ENCODE data around the gene TXNL4A.

Gene TXNL4A

DNA sequence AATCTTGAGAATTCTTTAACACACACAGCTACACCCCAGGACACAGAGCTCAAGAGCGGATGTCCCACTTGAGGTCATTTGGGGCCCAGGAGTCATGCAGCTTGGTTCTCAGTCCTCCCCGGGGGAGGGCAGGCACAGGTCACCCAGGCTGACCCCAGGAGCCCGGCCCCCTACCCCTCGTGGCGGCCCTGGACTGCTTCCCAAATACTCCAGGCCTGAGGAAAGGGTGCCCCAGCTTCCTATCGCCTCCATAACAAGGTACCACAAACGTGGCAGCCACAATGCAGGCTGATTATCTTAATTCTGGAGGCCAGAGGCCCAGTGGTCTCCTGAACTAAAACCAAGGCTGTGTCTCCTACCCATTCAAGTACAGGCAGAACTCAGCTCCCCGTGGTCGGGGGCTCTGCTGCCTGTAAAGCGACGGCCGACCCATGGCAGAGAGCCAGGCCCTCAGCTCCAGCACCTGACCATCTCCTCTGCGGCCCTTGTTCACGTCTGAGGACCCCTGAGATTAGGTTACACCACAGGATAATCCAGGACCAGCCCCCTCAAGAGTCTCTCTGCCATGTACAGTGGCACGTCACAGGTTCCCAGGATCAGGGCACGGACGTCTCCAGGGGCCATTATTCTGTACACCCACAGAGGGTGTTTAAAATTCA lies 47.4 kb downstream of the TXNL4A start:
- no peak for DNase-seq
- in situ Hi-C loops (cut with MboI; ENCODE audit: low pct_unique_long_range_greater_than_20kb, low sequenced_read_pairs) = no loop called here

DNA sequence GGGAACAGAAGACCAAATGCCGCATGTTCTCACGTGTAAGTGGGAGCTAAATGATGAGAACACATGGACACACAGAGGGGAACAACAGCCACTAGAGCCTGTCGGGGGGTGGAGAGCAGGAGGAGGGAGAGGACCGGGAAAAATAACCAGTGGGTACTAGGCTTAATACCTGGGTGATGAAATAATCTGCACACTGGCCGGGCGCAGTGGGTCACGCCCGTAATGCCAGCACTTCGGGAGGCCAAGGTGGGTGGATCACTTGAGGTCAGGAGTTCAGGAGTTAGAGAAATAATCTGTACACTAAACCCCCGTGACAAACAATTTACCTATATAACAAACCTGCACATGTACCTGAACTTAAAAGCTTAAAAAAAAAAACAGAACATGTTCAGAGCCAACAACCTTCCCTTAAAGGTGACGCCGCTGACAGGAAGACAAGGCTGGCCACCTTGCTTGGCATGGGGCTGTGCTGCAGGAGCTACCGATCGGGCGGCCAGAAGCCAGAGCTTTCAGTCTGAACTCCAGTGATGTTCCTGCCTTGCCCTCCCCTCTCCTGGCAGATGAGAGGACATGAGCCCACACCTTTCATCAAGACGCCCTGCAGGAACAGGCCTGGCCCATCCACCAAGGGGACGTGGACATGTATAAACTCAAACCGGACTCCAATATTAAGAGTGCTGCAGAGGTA lies 48.1 kb downstream of the TXNL4A start:
- in situ Hi-C loops (cut with MboI; ENCODE audit: low pct_unique_long_range_greater_than_20kb, low sequenced_read_pairs) = no loop called here
- DNase-seq = no peak

DNA sequence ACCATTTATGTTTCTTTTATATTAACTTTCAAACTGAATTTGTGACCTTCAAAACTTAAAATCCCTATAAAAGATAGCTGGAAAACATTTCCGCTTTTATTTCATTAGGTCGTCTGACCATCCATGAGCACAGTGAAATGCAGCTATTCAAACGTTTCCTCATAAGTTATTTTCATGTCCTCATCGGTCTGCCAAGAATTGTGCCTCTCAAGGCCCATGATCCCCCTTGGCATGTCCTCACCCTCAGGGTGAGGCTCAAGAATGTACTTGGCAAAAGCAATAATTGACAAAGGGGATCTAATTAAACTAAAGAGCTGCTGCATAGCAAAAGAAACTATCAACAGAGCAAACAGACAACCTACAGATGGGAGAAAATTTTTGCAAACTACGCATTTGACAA lies 49.3 kb downstream of the TXNL4A start:
- no peak for DNase-seq
- in situ Hi-C loops (cut with MboI; ENCODE audit: low pct_unique_long_range_greater_than_20kb, low sequenced_read_pairs) = no loop called here

DNA sequence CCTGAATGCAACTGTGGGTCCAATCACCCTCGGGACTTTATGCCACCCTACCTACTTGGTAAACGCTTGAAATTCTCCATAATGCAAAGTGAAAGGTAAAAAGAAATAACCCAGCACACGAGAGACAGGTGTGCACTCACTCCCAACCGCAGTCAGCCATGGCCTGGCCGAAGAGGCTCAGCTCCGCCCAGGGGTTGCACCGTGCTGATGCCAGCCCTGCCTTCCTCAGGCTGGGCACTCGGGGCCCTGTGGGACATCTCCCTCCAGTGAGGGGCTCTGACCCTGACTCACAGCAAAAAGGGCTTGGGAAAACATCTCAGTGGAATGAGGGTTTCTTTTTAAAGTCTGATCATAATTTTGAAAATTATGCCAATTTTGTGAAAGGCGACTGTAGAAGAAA lies 50.2 kb downstream of the TXNL4A start:
- in situ Hi-C loops (cut with MboI; ENCODE audit: low pct_unique_long_range_greater_than_20kb, low sequenced_read_pairs) = no loop called here
- DNase-seq = no peak

DNA sequence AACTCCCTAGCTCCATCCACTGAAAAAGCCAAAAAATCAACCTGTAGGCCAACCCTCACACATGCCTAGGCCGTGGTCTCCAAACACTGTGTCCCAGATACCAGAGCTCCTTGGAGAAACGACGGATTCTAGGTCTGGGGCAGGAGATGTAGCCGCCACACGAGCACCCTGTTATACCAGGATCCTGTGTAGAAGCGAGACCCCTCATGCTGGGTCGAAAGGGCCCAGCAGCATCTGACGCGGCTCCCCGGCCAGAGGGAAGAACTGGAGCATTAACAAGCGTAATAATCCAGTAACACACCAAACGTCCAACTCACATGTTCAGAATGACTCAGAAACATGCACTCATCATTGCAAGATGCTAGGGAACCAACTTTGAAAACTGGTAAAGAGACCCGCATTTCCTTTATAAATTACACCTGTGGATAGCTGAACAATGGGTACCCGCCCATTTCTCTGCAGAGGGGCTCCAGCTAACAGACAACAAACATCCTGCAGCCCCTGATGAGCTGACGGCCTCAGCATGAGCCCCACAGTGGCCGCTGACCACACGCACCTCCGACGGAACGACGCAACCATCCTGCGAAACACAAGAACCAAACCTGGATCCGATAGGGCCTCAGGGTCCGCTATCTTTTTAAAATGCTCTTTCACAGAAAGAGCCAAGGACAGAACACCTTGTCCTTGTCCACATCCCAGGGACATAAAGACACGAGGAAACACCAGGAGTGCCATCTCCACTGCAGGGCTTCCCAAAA lies 51.1 kb downstream of the TXNL4A start:
- in situ Hi-C loops (cut with MboI; ENCODE audit: low pct_unique_long_range_greater_than_20kb, low sequenced_read_pairs) = no loop called here
- no peak for DNase-seq

DNA sequence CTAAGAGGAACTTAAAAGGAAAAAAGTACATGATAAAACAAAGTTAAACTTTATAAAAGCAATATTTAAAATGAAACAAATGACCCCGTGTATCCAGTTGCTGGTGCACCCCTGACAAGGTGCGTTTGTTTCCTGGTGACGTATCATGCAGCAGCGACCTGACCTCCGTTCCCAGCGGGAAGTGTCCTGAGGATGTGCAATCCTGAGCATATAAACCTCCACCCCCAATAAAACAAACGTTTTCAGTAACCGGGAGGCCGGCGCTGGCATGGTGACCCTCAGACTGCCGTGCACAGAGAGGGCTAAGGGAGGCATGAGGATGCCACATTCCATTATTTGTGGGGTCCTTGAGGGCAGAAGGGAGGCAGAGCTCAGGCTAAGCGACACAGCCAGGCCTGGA lies 51.7 kb downstream of the TXNL4A start:
- in situ Hi-C loops (cut with MboI; ENCODE audit: low pct_unique_long_range_greater_than_20kb, low sequenced_read_pairs) = no loop called here
- no peak for DNase-seq

DNA sequence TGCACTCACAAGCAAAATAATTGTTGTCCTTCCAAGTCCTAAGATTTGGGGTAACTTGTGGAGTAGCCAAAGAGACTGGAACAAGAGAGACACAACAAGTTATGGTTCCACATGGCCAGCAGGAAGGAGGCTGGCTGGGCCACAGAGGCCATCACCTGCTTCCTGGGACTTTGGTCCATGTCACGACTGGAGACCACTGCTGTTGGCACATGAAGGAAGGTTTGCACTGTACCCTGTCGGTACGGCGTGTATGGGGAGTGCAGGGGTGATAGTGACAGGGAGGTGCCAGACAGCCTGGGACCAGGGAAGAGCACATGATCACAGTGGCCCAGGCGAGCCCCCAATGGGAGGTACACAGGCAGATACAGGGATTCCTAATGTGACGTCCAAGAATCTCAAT lies 52.4 kb downstream of the TXNL4A start:
- DNase-seq = no peak
- in situ Hi-C loops (cut with MboI; ENCODE audit: low pct_unique_long_range_greater_than_20kb, low sequenced_read_pairs) = no loop called here

DNA sequence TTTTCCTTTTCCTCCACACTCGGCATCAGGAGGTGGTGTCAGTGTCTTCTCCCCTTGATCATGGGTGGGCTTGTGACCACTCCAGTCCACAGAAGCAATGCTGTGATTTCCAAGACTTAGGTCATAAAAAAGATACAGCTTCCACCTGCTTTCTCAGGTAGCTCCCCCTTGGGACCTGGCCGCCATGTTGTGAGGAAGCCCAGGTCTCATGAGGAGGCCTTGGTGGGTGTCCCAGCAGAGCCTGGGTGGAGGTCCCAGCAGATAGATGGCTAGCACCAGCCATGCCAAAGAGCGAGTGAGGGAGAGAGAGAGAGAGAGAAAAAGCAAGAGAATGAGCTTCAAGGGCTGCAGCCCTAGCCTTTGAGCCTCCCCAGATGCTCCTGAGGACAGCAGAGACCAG lies 52.9 kb downstream of the TXNL4A start:
- in situ Hi-C loops (cut with MboI; ENCODE audit: low pct_unique_long_range_greater_than_20kb, low sequenced_read_pairs) = no loop called here

DNA sequence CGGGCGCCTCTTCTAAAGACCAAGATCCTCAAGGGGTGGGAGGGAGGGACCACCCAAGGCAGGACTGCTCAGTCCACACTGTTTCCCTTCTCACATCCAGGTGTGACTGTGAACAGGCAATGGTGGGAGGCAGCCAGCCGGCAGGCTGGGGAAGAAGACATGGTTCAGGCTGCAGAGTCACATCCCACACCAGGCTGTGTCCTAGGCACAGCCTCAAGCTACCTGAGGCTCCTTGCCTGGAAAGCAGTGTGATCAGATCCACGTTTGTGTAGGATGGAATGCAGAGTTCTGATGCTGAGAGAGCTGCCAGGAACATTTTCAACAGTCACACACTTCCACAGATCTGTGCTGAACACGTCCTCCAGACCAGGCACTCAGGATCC lies 53.3 kb downstream of the TXNL4A start:
- in situ Hi-C loops (cut with MboI; ENCODE audit: low pct_unique_long_range_greater_than_20kb, low sequenced_read_pairs) = no loop called here
- DNase-seq = no peak

More for the DNA sequence above, 52.9 kb downstream of the TXNL4A start:
- no peak for DNase-seq

DNA sequence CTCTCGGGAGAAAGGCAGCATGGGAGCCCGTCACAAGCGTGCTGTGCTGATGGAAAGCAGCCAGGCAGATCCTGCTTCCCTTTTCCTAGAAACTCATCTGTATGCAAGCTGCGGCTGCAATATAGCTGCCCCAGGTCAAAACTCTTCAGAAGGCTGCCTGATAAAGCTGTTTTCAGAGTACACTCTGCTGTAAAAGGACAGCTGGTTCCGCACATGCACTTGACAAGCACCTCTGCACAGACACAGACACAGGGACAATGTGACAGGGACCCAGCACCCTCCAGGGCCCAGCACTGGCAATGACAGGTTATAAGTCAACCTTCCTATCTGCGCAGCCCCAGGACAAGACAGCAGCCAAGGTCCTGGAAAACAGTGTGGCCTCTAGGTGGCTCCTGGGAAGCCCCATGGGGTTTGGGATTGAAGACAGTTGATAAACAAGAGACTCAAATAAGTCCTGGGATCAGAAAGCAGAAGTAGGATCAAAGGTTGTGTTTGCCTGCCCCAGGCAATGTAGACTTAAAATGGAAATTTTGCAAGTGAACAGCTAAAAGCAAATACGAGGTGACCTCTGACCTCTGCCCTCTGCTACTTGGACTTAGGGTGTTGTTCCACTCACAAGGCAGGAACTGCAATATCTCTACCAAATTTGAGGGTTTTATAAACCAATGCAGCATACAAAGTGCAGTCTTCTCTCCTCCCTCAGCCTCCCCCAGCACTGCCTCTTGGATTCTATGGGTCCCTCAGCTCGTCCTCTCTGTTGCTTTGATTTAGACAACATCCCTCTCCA lies 53.9 kb downstream of the TXNL4A start:
- in situ Hi-C loops (cut with MboI; ENCODE audit: low pct_unique_long_range_greater_than_20kb, low sequenced_read_pairs) = no loop called here
- DNase-seq = peak; percentile 88

DNA sequence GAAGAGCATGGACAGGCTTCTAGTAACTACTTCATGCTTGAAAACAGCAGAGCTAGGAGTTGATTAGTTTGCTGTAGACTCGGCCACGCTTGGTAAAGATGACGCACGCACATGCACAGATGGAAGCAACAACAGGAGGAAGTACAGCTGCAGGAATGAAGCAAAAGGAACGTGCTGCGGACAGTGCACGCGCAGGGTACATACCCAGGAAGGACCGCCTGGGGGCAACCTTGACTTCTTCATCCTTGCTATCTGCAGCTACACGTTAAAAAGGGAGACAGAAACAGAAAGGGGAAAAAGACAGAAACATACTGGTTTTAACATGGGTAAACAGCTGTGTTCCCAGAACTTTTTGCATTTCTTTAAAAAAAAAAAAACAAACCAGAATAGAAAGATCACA lies 54.6 kb downstream of the TXNL4A start:
- in situ Hi-C loops (cut with MboI; ENCODE audit: low pct_unique_long_range_greater_than_20kb, low sequenced_read_pairs) = no loop called here
- DNase-seq = peak; percentile 97

DNA sequence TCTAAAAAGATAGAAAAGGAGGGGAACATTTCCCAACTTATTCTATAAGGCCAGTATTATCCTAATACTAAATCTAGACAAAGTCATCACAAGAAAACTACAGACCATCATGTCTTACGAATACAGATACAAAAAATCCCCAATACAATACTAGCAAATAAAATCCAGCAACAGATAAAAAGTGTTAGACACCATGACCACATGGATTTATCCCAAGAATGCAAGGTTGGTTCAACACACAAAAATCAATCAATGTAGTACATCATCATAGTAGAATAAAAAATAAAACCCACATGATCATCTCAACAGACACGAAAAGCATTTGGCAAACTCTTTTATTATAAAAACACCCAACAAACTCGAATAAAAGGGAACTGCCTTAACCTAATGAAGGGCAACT lies 55.5 kb downstream of the TXNL4A start:
- in situ Hi-C loops (cut with MboI; ENCODE audit: low pct_unique_long_range_greater_than_20kb, low sequenced_read_pairs) = no loop called here
- DNase-seq = peak; percentile 21

DNA sequence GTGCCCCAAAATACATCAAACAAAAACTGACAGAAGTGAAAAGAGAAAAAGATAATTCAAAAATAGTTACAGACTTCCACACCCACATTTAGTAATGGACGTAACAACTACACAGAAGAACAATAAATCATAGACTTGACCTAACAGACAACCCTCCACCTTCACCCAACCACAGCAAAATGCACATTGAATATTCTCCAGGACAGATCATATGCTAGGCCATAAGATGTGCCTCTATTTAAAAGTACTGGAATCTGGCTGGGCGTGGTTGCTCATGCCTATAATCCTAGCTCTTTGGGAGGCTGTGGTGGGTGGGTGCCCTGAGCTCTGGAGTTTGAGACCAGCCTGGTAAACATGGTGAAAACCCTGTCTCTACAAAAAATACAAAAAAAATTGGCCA lies 56.9 kb downstream of the TXNL4A start:
- in situ Hi-C loops (cut with MboI; ENCODE audit: low pct_unique_long_range_greater_than_20kb, low sequenced_read_pairs) = no loop called here

DNA sequence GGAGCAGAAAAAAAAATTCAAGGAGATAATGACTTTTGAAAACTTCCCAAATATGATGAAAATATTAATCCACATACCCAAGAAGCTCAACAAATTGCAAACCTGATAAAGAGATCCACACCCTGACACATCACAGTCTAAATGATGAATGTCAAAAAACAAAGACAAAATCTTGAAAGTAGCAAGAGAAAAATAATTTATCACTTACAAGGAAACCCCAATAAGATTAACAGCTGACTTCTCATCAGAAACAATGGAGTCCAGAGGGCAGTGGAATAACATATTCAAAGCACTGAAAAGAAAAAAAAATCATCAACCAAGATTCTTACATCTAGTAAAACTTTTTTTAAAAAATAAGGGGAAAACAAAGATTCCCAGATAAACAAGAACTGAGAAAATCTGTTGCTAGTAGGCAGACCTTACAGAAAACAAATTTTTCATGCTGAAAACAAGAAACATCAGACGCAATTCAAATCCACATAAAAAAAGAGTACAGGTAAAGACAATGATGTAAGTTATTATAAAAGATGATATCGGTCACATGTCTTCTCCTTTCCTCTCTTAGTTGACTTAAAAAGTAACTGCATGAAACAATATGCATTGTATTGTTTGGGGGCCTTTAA lies 58.2 kb downstream of the TXNL4A start:
- in situ Hi-C loops (cut with MboI; ENCODE audit: low pct_unique_long_range_greater_than_20kb, low sequenced_read_pairs) = no loop called here
- peak; percentile 15 for DNase-seq

More for the DNA sequence above, 56.9 kb downstream of the TXNL4A start:
- DNase-seq = no peak

DNA sequence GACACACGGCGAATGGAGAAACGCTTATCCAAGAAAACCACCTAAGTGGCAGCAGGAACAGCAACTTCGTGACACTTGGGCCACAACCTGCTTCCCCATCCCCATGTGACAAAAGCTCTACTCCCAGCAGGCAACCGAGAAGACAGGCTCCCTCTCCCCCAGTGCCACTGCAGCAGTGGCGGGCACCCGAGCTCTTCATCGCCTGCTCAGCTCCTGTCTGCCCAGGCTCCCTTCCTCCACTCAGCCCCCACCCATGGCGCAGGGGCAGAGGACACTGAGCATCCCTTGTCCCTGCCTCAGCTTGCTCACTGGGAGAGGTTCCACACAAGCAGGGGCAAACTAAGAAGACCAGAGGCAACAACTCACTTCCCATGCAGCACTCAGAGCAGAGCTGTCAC lies 59.8 kb downstream of the TXNL4A start:
- in situ Hi-C loops (cut with MboI; ENCODE audit: low pct_unique_long_range_greater_than_20kb, low sequenced_read_pairs) = no loop called here
- DNase-seq = no peak

DNA sequence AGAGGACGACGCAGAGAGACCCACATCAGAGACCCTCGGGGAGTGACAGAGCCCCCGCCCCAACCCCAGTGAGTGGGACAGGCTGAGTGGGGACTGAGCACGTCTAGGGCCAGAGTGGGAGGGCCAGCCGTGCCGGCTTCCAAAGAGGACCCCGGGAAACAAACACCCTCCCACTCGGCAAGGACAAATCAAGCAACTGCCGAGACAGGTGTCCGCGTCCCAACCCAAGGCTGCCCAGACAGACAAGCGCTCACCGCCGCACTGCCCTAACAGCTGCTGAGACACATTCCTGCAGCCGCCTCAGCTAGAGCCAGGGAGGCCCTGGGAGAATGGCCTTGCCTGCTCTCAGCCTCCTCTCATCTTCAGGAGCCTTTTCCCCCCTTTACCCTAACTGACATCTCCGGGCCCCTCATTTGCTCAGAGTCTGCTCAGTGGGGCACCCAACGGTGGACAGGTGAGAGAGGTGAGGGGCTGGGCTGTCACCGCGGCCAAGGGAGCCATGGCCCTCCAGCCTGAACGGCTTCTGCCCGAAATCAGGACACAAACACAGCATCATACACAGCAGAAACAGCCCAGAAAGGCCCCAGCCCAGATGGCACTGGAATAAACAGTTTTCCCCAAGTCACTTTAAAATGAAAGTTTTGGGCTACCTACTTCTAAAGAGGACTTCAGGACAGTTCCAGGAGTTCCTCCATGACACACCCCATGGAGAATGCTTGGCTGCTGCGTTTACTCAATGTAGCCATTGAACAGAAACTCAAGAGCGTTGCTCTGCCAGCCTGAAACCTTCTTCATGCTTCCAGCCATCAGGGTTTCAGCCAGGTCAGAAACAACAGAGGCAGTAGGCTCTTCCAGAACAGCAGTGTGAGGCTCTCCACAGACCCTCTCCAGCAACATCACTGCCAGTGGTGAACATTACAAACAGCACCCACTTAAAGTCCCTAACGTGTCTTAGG lies 60.5 kb downstream of the TXNL4A start:
- no peak for DNase-seq
- in situ Hi-C loops (cut with MboI; ENCODE audit: low pct_unique_long_range_greater_than_20kb, low sequenced_read_pairs) = no loop called here

DNA sequence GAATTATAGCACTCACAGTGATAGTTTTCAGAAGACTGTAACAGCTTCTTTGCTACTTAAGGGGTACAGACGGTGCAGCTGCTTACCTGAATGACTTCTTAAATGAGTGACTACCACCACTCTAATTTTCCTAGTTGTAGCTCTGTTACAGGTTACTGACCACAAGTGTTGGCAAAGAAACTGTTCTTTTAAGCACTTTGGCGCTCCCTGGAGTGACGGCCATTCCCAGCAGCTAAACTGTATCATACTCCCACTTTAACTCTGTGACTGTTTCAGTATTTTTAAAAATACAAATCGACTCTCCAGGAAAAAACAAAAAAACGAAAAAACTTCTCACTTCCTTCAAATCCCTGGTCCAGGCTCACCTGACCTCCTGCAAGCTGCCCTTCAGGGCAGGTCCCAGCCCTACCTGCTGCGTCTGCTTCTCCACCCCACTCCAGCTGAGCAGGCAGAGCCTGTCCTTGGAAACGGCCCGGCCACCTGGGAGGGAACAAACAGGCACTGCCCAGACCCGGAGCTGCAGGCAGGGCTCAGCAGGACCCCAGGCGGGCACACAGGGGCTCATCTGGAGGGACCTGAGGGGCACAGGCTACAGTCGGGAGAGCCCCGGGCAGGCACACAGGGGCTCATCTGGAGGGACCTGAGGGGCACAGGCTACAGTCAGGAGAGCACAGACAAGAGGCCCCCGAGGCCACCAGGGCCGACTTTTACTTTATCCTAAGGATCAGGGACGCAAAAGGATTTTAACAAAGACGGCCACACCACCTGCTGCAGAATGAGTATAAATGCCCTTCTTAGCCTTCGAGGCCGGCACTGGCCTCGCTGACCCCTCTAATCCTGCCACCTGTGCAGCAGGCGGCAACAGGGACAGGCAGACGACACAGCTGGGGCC lies 61.4 kb downstream of the TXNL4A start:
- no peak for DNase-seq

More for the DNA sequence above, 61.4 kb downstream of the TXNL4A start:
- in situ Hi-C loops (cut with MboI; ENCODE audit: low pct_unique_long_range_greater_than_20kb, low sequenced_read_pairs) = no loop called here

Data from KBM-7 (cell line).